HEK293 (cell line): ENCODE results near the gene CHMP4A.

ENCODE experiments used
- CTCF ChIA-PET: fragments of 350-600 bp; formaldehyde crosslinking; extraction: SDS; loops from one replicate; lab custom pipeline; 2021; ENCODE audit warnings: antibody characterized with exemption; lab: Yijun Ruan, JAX
- POLR2A ChIA-PET: fragments of 300-600 bp; formaldehyde crosslinking; extraction: SDS; loops from one replicate; lab custom pipeline; 2020; ENCODE audit warnings: antibody characterized with exemption, inconsistent platforms; lab: Yijun Ruan, JAX
- H3K27ac ChIP-seq: fragments of 200-500 bp; sonication (Bioruptor generic); 2 replicates; pipeline ENCODE4 v1.5.1; 2014; ENCODE audit warnings: low read depth, low read length, control low read depth, inconsistent platforms; ENCODE audit errors: extremely low read depth
- H3K36me3 ChIP-seq, 2 experiments: fragments of 200-500 bp in 1 of 2; sonication (Bioruptor generic) in 1 of 2; 1 replicate in 1 of 2; 2 replicates in 1 of 2; pipeline ENCODE4 v1.5.1; 2014 to 2017; ENCODE audit warnings: inconsistent platforms in 2 of 2, low read length in 2 of 2; ENCODE audit not compliant: control insufficient read depth in 2 of 2, insufficient read depth in 1 of 2
- H3K4me1 ChIP-seq: fragments of 200-500 bp; sonication (Bioruptor generic); 2 replicates; pipeline ENCODE4 v1.5.1; 2014; ENCODE audit warnings: mild to moderate bottlenecking, low read length, inconsistent platforms; ENCODE audit not compliant: control insufficient read depth, insufficient read depth
- H3K4me3 ChIP-seq: 2 replicates; pipeline ENCODE4 v1.5.1; 2011; ENCODE audit warnings: low read depth, mild to moderate bottlenecking, control low read depth, low read length, moderate library complexity
- H3K9me3 ChIP-seq: fragments of 200-500 bp; sonication (Bioruptor generic); 2 replicates; pipeline ENCODE4 v1.5.1; 2014; ENCODE audit warnings: low read depth, low read length, inconsistent platforms; ENCODE audit not compliant: control insufficient read depth, insufficient read depth
- EGR2 ChIP-seq: fragments of 450-650 bp; formaldehyde crosslinking; IDR thresholded peaks from 2 replicates; pipeline ENCODE4 v1.5.1; 2016; ENCODE audit warnings: low read depth, missing biosample characterization, missing genetic modification characterization
- IKZF3 ChIP-seq: fragments of 450-650 bp; IDR thresholded peaks from 2 replicates; pipeline ENCODE4 v1.5.0; 2018; ENCODE audit warnings: missing biosample characterization, mild to moderate bottlenecking, missing genetic modification characterization, moderate library complexity
- RBAK ChIP-seq: fragments of 450-650 bp; formaldehyde crosslinking; IDR thresholded peaks from 2 replicates; pipeline ENCODE4 v1.5.1; 2016; ENCODE audit warnings: missing biosample characterization, missing genetic modification characterization
- TRIM28 ChIP-seq: IDR thresholded peaks from 2 replicates; pipeline ENCODE4 v1.6.1; 2011; ENCODE audit warnings: low read length, control low read depth, borderline replicate concordance
- TSHZ1 ChIP-seq: fragments of 450-650 bp; formaldehyde crosslinking; IDR thresholded peaks from 2 replicates; pipeline ENCODE4 v1.5.1; 2016; ENCODE audit warnings: missing biosample characterization, missing genetic modification characterization, borderline replicate concordance
- ZBTB17 ChIP-seq: fragments of 450-650 bp; formaldehyde crosslinking; IDR thresholded peaks from 2 replicates; pipeline ENCODE4 v1.5.1; 2016; ENCODE audit warnings: missing biosample characterization, missing genetic modification characterization
- ZIC2 ChIP-seq: fragments of 450-650 bp; formaldehyde crosslinking; IDR thresholded peaks from 2 replicates; pipeline ENCODE4 v1.5.1; 2016; ENCODE audit warnings: missing biosample characterization, missing genetic modification characterization
- ZNF2 ChIP-seq: fragments of 450-650 bp; formaldehyde crosslinking; IDR thresholded peaks from 2 replicates; pipeline ENCODE4 v1.5.1; 2016; ENCODE audit warnings: missing biosample characterization, missing genetic modification characterization
- ZNF24 ChIP-seq: fragments of 450-650 bp; formaldehyde crosslinking; IDR thresholded peaks from 2 replicates; pipeline ENCODE4 v1.5.1; 2016; ENCODE audit warnings: missing biosample characterization, missing genetic modification characterization
- ZNF354C ChIP-seq: fragments of 450-650 bp; formaldehyde crosslinking; IDR thresholded peaks from 2 replicates; pipeline ENCODE4 v1.5.1; 2016; ENCODE audit warnings: missing biosample characterization, missing genetic modification characterization, low read depth, borderline replicate concordance
- ZSCAN30 ChIP-seq: fragments of 450-650 bp; IDR thresholded peaks from 2 replicates; pipeline ENCODE4 v1.5.1; 2018; ENCODE audit warnings: missing biosample characterization, mild to moderate bottlenecking, missing genetic modification characterization, moderate library complexity
- TF ChIP-seq, protein P1 (sequence below): fragments of 450-650 bp; formaldehyde crosslinking; conservative IDR thresholded peaks from 2 replicates; pipeline ENCODE4 v1.5.1; 2016; ENCODE audit warnings: low read depth, missing biosample characterization, missing genetic modification characterization
- TF ChIP-seq, protein P2 (sequence below): fragments of 450-650 bp; formaldehyde crosslinking; conservative IDR thresholded peaks from 2 replicates; pipeline ENCODE4 v1.5.1; 2016; ENCODE audit warnings: low read depth, missing biosample characterization, missing genetic modification characterization
- TF ChIP-seq, protein P3 (sequence below): fragments of 450-650 bp; formaldehyde crosslinking; IDR thresholded peaks from 2 replicates; pipeline ENCODE4 v1.5.1; 2016; ENCODE audit warnings: missing biosample characterization, missing genetic modification characterization
- TF ChIP-seq, protein P4 (sequence below): fragments of 450-650 bp; formaldehyde crosslinking; IDR thresholded peaks from 2 replicates; pipeline ENCODE4 v1.5.1; 2017; ENCODE audit warnings: missing biosample characterization, missing genetic modification characterization

Gene CHMP4A

DNA sequence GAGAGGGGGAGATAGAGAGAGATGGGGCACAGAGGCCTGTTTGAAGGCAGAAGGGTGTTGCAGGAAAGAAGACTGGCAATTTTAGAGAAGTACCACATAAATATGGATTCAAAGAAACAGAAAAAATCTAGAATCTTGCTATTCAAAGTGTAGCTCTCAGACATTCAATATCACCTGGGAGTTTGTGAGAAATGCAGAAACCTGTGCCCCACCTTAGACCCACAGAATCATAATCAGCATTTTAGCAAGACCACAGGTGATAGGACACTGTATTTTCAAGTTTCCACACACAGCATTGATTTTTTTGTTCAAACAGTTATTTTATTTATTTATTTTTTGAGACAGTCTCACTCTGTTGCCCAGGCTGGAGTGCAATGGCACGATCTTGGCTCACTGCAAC is 15.6 kb upstream of the CHMP4A start (continued):
- TF ChIP-seq ZBTB17 (tag by site-specific recombination) = no peak
- TF ChIP-seq ZNF24 = no peak
- TF ChIP-seq RBAK (tag by site-specific recombination) = no peak
- TF ChIP-seq, all 188 proteins: peak for 0

- H3K4me3 ChIP-seq = no peak overlapping the region
- no peak for TF ChIP-seq IKZF3 (tag by site-specific recombination)
- TF ChIP-seq, protein P1, sequence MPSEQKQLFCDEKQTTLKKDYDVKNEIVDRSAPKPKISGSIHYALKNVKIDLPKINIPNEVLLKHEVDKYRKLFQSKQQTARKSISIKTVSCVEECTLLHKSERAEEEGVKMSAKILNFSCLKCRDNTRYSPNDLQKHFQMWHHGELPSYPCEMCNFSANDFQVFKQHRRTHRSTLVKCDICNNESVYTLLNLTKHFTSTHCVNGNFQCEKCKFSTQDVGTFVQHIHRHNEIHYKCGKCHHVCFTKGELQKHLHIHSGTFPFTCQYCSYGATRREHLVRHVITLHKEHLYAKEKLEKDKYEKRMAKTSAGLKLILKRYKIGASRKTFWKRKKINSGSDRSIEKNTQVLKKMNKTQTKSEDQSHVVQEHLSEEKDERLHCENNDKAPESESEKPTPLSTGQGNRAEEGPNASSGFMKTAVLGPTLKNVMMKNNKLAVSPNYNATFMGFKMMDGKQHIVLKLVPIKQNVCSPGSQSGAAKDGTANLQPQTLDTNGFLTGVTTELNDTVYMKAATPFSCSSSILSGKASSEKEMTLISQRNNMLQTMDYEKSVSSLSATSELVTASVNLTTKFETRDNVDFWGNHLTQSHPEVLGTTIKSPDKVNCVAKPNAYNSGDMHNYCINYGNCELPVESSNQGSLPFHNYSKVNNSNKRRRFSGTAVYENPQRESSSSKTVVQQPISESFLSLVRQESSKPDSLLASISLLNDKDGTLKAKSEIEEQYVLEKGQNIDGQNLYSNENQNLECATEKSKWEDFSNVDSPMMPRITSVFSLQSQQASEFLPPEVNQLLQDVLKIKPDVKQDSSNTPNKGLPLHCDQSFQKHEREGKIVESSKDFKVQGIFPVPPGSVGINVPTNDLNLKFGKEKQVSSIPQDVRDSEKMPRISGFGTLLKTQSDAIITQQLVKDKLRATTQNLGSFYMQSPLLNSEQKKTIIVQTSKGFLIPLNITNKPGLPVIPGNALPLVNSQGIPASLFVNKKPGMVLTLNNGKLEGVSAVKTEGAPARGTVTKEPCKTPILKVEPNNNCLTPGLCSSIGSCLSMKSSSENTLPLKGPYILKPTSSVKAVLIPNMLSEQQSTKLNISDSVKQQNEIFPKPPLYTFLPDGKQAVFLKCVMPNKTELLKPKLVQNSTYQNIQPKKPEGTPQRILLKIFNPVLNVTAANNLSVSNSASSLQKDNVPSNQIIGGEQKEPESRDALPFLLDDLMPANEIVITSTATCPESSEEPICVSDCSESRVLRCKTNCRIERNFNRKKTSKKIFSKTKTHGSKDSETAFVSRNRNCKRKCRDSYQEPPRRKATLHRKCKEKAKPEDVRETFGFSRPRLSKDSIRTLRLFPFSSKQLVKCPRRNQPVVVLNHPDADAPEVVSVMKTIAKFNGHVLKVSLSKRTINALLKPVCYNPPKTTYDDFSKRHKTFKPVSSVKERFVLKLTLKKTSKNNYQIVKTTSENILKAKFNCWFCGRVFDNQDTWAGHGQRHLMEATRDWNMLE (tag by site-specific recombination) = no peak
- no peak for TF ChIP-seq ZSCAN30 (tag by site-specific recombination)
- no peak for TF ChIP-seq ZNF2
- no peak for TF ChIP-seq EGR2 (tag by site-specific recombination)
- TF ChIP-seq, protein P2, sequence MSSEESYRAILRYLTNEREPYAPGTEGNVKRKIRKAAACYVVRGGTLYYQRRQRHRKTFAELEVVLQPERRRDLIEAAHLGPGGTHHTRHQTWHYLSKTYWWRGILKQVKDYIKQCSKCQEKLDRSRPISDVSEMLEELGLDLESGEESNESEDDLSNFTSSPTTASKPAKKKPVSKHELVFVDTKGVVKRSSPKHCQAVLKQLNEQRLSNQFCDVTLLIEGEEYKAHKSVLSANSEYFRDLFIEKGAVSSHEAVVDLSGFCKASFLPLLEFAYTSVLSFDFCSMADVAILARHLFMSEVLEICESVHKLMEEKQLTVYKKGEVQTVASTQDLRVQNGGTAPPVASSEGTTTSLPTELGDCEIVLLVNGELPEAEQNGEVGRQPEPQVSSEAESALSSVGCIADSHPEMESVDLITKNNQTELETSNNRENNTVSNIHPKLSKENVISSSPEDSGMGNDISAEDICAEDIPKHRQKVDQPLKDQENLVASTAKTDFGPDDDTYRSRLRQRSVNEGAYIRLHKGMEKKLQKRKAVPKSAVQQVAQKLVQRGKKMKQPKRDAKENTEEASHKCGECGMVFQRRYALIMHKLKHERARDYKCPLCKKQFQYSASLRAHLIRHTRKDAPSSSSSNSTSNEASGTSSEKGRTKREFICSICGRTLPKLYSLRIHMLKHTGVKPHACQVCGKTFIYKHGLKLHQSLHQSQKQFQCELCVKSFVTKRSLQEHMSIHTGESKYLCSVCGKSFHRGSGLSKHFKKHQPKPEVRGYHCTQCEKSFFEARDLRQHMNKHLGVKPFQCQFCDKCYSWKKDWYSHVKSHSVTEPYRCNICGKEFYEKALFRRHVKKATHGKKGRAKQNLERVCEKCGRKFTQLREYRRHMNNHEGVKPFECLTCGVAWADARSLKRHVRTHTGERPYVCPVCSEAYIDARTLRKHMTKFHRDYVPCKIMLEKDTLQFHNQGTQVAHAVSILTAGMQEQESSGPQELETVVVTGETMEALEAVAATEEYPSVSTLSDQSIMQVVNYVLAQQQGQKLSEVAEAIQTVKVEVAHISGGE (tag by site-specific recombination) = no peak
- H3K4me1 ChIP-seq = no peaks in the 10 kb centered on the region
- peaks cover 23 to 31% of the 10 kb centered on the region in 2 experiments for H3K36me3 ChIP-seq
- ChIA-PET POLR2A (no interaction called here), CTCF (interaction anchor here (1.8 kb wide), 1 partner anchor 10 kb away, joined by 7 read pairs; the partner anchor contains the start of gene MDP1)
- no peaks in the 10 kb centered on the region for H3K9me3 ChIP-seq
- no peak overlapping the region for H3K27ac ChIP-seq
Measured at GRCh38 chr14:24226473-24226872, 13.2 kb upstream of the CHMP4A start.

GRCh38 chr14:24224618-24225071 is 11.4 kb upstream of the CHMP4A start:
- H3K4me3 ChIP-seq = no peak overlapping the region
- H3K27ac ChIP-seq = no peak overlapping the region
- peaks cover 22 to 30% of the 10 kb centered on the region in 2 experiments for H3K36me3 ChIP-seq
- no peaks in the 10 kb centered on the region for H3K9me3 ChIP-seq
- ChIA-PET POLR2A (interaction anchor here (0.5 to 2.1 kb wide), 3 partner anchors 11 to 82 kb away, joined by 3 to 4 read pairs (median 3); partner anchors contain the start of genes CHMP4A and TINF2), CTCF (interaction anchor here (0.6 to 1.8 kb wide), 3 partner anchors 9 to 207 kb away, joined by 3 to 7 read pairs (median 4); partner anchors contain the start of genes MDP1 and TINF2)
- H3K4me1 ChIP-seq = no peaks in the 10 kb centered on the region
- TF ChIP-seq, protein P3, sequence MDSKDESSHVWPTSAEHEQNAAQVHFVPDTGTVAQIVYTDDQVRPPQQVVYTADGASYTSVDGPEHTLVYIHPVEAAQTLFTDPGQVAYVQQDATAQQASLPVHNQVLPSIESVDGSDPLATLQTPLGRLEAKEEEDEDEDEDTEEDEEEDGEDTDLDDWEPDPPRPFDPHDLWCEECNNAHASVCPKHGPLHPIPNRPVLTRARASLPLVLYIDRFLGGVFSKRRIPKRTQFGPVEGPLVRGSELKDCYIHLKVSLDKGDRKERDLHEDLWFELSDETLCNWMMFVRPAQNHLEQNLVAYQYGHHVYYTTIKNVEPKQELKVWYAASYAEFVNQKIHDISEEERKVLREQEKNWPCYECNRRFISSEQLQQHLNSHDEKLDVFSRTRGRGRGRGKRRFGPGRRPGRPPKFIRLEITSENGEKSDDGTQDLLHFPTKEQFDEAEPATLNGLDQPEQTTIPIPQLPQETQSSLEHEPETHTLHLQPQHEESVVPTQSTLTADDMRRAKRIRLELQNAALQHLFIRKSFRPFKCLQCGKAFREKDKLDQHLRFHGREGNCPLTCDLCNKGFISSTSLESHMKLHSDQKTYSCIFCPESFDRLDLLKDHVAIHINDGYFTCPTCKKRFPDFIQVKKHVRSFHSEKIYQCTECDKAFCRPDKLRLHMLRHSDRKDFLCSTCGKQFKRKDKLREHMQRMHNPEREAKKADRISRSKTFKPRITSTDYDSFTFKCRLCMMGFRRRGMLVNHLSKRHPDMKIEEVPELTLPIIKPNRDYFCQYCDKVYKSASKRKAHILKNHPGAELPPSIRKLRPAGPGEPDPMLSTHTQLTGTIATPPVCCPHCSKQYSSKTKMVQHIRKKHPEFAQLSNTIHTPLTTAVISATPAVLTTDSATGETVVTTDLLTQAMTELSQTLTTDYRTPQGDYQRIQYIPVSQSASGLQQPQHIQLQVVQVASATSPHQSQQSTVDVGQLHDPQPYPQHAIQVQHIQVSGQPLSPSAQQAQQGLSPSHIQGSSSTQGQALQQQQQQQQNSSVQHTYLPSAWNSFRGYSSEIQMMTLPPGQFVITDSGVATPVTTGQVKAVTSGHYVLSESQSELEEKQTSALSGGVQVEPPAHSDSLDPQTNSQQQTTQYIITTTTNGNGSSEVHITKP (tag by site-specific recombination) = no peak
- no peak for TF ChIP-seq TRIM28
- TF ChIP-seq ZNF354C (tag by site-specific recombination) = no peak
- TF ChIP-seq TSHZ1 = no peak
- TF ChIP-seq, protein P4, sequence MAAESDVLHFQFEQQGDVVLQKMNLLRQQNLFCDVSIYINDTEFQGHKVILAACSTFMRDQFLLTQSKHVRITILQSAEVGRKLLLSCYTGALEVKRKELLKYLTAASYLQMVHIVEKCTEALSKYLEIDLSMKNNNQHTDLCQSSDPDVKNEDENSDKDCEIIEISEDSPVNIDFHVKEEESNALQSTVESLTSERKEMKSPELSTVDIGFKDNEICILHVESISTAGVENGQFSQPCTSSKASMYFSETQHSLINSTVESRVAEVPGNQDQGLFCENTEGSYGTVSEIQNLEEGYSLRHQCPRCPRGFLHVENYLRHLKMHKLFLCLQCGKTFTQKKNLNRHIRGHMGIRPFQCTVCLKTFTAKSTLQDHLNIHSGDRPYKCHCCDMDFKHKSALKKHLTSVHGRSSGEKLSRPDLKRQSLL = no peak
- TF ChIP-seq ZIC2 (tag by site-specific recombination) = no peak
